Peyer's patch (tissue), 4 donors: Measurements from ENCODE around the gene PYGL. TPM values are rescaled to one million over a fixed set of nuclear protein-coding genes. Genes with fewer than 3 reads are reported as not detected.

ENCODE experiments used
- DNase-seq, 3 donors: peaks; one replicate each; pipeline ENCODE4 v3.0.0-alpha.2; 2017 to 2019
- H3K27ac ChIP-seq, 4 donors: fragments of 200-600 bp; sonication (generic); one replicate each; pipeline ENCODE4 v1.5.1; 2016 to 2019
- H3K27me3 ChIP-seq, 2 donors: fragments of 200-600 bp; sonication (generic); one replicate each; pipeline ENCODE4 v1.5.1; 2019
- H3K36me3 ChIP-seq, 3 donors: fragments of 200-600 bp; sonication (generic); one replicate each; pipeline ENCODE4 v1.5.1; 2016 to 2019
- H3K4me1 ChIP-seq, 4 donors: fragments of 200-600 bp; sonication (generic); one replicate each; pipeline ENCODE4 v1.5.1; 2016 to 2019
- H3K4me3 ChIP-seq, 4 donors: fragments of 200-600 bp; sonication (generic); 1 replicate in 3 of 4; 2 replicates in 1 of 4; pipeline ENCODE4 v1.5.1; 2016 to 2019; ENCODE audit warnings: mild to moderate bottlenecking in 1 of 4
- H3K9me3 ChIP-seq, 4 donors: fragments of 200-600 bp; sonication (generic); one replicate each; pipeline ENCODE4 v1.5.1; 2016 to 2019; ENCODE audit warnings: mild to moderate bottlenecking in 1 of 4
- CTCF ChIP-seq, 6 experiments: fragments of 450-650 bp in 4 of 6; fragments of 200-600 bp in 2 of 6; sonication (generic) in 1 of 6; IDR thresholded peaks; one replicate each; pipeline ENCODE4 v1.5.1; 2017 to 2019; ENCODE audit warnings: antibody characterized with exemption in 6 of 6, mild to moderate bottlenecking in 3 of 6, moderate library complexity in 1 of 6
- POLR2A ChIP-seq, 2 donors: fragments of 450-650 bp; IDR thresholded peaks; one replicate each; pipeline ENCODE4 v1.5.1; 2017; ENCODE audit warnings: antibody characterized with exemption in 2 of 2, mild to moderate bottlenecking in 2 of 2, moderate library complexity in 2 of 2
- total RNA-seq, 4 donors: library from RNA; depleted of rRNA; stranded (reverse); fragments of >200 nt; gene quantifications; one replicate each; pipeline ENCODE4 v1.1.0, GENCODE V29; 2016

The PYGL gene
- total RNA-seq, 4 donors from 2014 or later = 1.8 to 42.1 (median 4.1) TPM

GRCh38 chr14:50862036-50862570 is 82.2 kb downstream of the PYGL start:
- H3K27me3 ChIP-seq = no peaks in the 10 kb centered on the region
- no peak overlapping the region for H3K4me3 ChIP-seq
- H3K27ac ChIP-seq = no peak overlapping the region
- TF ChIP-seq CTCF (IDR thresholded peaks at IDR 0.05) (no peak), POLR2A (IDR thresholded peaks at IDR 0.05) (no peak)
- H3K4me1 ChIP-seq = peaks cover 0 to 8% (median 4%) of the 10 kb centered on the region in 4 donors
- H3K9me3 ChIP-seq = no peaks in the 10 kb centered on the region
- no peak for DNase-seq
- no peaks in the 10 kb centered on the region for H3K36me3 ChIP-seq

- Histone ChIP-seq H3K36me3 (no peaks in the 10 kb centered on the region), H3K27me3 (no peaks in the 10 kb centered on the region), H3K9me3 (no peaks in the 10 kb centered on the region), H3K4me3 (peak overlapping the region; percentile 38 to 49 (median 46)), H3K27ac (peak overlapping the region in 3 of 4 donors; percentile 44 to 70 (median 50)), H3K4me1 (peaks cover 0 to 8% (median 4%) of the 10 kb centered on the region in 4 donors)
- DNase-seq = peak; percentile 76 to 96 (median 93)
- TF ChIP-seq CTCF (IDR thresholded peaks at IDR 0.05) (peak; percentile 61 to 82 (median 68)), POLR2A (IDR thresholded peaks at IDR 0.05) (no peak)
Measured at GRCh38 chr14:50860478-50861086, 83.7 kb downstream of the PYGL start.

- Histone ChIP-seq H3K4me3 (peak overlapping the region; percentile 38 to 49 (median 46)), H3K4me1 (peaks cover 0 to 8% (median 4%) of the 10 kb centered on the region in 4 donors), H3K27ac (peak overlapping the region in 2 of 4 donors; percentile 50 to 51), H3K27me3 (no peaks in the 10 kb centered on the region), H3K9me3 (no peaks in the 10 kb centered on the region), H3K36me3 (no peaks in the 10 kb centered on the region)
- DNase-seq = no peak
- TF ChIP-seq CTCF (IDR thresholded peaks at IDR 0.05) (no peak), POLR2A (IDR thresholded peaks at IDR 0.05) (no peak)
Measured at GRCh38 chr14:50859296-50859624, 85.0 kb downstream of the PYGL start.

GRCh38 chr14:50856660-50857059 is 87.6 kb downstream of the PYGL start:
- Histone ChIP-seq H3K27me3 (no peaks in the 10 kb centered on the region), H3K36me3 (no peaks in the 10 kb centered on the region), H3K4me1 (peaks cover 0 to 8% (median 4%) of the 10 kb centered on the region in 4 donors), H3K9me3 (no peaks in the 10 kb centered on the region), H3K27ac (no peak overlapping the region), H3K4me3 (no peak overlapping the region)
- TF ChIP-seq CTCF (IDR thresholded peaks at IDR 0.05) = no peak
- no peak for TF ChIP-seq POLR2A (IDR thresholded peaks at IDR 0.05)
- no peak for DNase-seq

- no peak for DNase-seq
- H3K36me3 ChIP-seq = no peaks in the 10 kb centered on the region
- H3K9me3 ChIP-seq = no peaks in the 10 kb centered on the region
- H3K4me3 ChIP-seq = no peak overlapping the region
- H3K27me3 ChIP-seq = no peaks in the 10 kb centered on the region
- no peak overlapping the region for H3K27ac ChIP-seq
- TF ChIP-seq CTCF (IDR thresholded peaks at IDR 0.05) = no peak
- no peak for TF ChIP-seq POLR2A (IDR thresholded peaks at IDR 0.05)
- peaks cover 0 to 8% (median 4%) of the 10 kb centered on the region in 4 donors for H3K4me1 ChIP-seq
Measured at GRCh38 chr14:50855558-50855957, 88.7 kb downstream of the PYGL start.

Other genes starting within 250 kb of the PYGL start
- 100 to 1,000 TPM in 1 of 4 donors, 10 to 100 TPM in 3; 13.8 to 151 (median 21.5) TPM for gene NIN, start 113.3 kb downstream of the PYGL start, total RNA-seq
- gene ABHD12B, start 72.4 kb downstream of the PYGL start, total RNA-seq = not detected
- 1 to 10 TPM in 2 of 4 donors, under 1 TPM in 2; 0.35 to 5.0 (median 2.2) TPM for gene TRIM9, start 150.6 kb upstream of the PYGL start, total RNA-seq